Uterus (tissue), 2 donors: ENCODE results near the gene FIBCD1.

Experiments used
- CTCF ChIP-seq, 4 experiments: fragments of 200-600 bp in 2 of 4; fragments of 450-650 bp in 2 of 4; sonication (generic) in 2 of 4; IDR thresholded peaks; one replicate each; pipeline ENCODE4 v1.5.1; 2016 to 2019; ENCODE audit warnings: antibody characterized with exemption in 4 of 4, mild to moderate bottlenecking in 2 of 4, moderate library complexity in 1 of 4
- POLR2A ChIP-seq, 2 donors: fragments of 450-650 bp; IDR thresholded peaks; one replicate each; pipeline ENCODE4 v1.6.1; 2016; ENCODE audit warnings: antibody characterized with exemption in 2 of 2, mild to moderate bottlenecking in 1 of 2, moderate library complexity in 1 of 2

GRCh38 chr9:130987054-130987453, 48.0 kb upstream of the FIBCD1 start:
- TF ChIP-seq CTCF (IDR thresholded peaks at IDR 0.05) (no peak), POLR2A (IDR thresholded peaks at IDR 0.05) (no peak)
